HG03175 (cell line): ENCODE data around the gene FLAD1.

Experiments
- ATAC-seq: cut with Tn5 transposase; IDR thresholded peaks from one replicate; pipeline ENCODE4 v1.9.1; 2021; ENCODE audit warnings: mild to moderate bottlenecking, moderate library complexity; ENCODE audit not compliant: unreplicated experiment

Gene FLAD1

GRCh38 chr1:155034318-155035208 is 51.4 kb downstream of the FLAD1 start:
- ATAC-seq, result no peak

GRCh38 chr1:155035936-155036335 is 52.8 kb downstream of the FLAD1 start:
- no peak for ATAC-seq

- ATAC-seq, result no peak
These were observed 53.9 kb downstream of the FLAD1 start for GRCh38 chr1:155037043-155037442.

GRCh38 chr1:155037851-155038441 is 54.8 kb downstream of the FLAD1 start:
- ATAC-seq, result no peak

GRCh38 chr1:155038602-155039307 is 55.6 kb downstream of the FLAD1 start:
- no peak for ATAC-seq

- ATAC-seq, result no peak
These were observed 56.1 kb downstream of the FLAD1 start for GRCh38 chr1:155039308-155039669.

GRCh38 chr1:155040358-155041093 is 57.4 kb downstream of the FLAD1 start:
- ATAC-seq, result no peak
